Aorta (tissue), 5 donors: ENCODE data around the gene FCRLB. TPM values are rescaled to one million over a fixed set of nuclear protein-coding genes. Genes with fewer than 3 reads are reported as not detected.
"Not testable (repeated sequence)": the region's sequence is repeated elsewhere in the genome, so short reads cannot be mapped to it uniquely, and the experiment has no call there.

Source experiments
- ATAC-seq: fragments of 200-7000 bp; cut with Tn5 transposase; one replicate; pipeline ENCODE4 v1.9.1; 2022; ENCODE audit warnings: moderate library complexity; ENCODE audit not compliant: low FRiP score
- DNase-seq, 2 donors: peaks; one replicate each; pipeline ENCODE4 v3.0.0-alpha.2; 2020
- H3K27ac ChIP-seq, 2 donors: one replicate each; pipeline ENCODE4 v1.5.1; 2013; ENCODE audit warnings: low read length in 2 of 2, mild to moderate bottlenecking in 2 of 2, moderate library complexity in 2 of 2, control low read depth in 1 of 2, inconsistent platforms in 1 of 2, low read depth in 1 of 2
- H3K27me3 ChIP-seq, 2 donors: one replicate each; pipeline ENCODE4 v1.6.1; 2013; ENCODE audit warnings: control low read depth in 1 of 2, low read length in 1 of 2, mild to moderate bottlenecking in 1 of 2, moderate library complexity in 1 of 2; ENCODE audit not compliant: insufficient read depth in 2 of 2, control insufficient read depth in 1 of 2
- H3K36me3 ChIP-seq, 2 donors: one replicate each; pipeline ENCODE4 v1.6.1; 2013; ENCODE audit warnings: control low read depth in 1 of 2, low read length in 1 of 2, mild to moderate bottlenecking in 1 of 2; ENCODE audit not compliant: insufficient read depth in 2 of 2, control insufficient read depth in 1 of 2
- H3K4me1 ChIP-seq, 2 donors: one replicate each; pipeline ENCODE4 v1.6.1; 2013; ENCODE audit warnings: low read length in 2 of 2, control low read depth in 1 of 2, mild to moderate bottlenecking in 1 of 2, moderate library complexity in 1 of 2; ENCODE audit not compliant: insufficient read depth in 2 of 2, control insufficient read depth in 1 of 2
- H3K4me3 ChIP-seq, 2 donors: one replicate each; pipeline ENCODE4 v1.5.1; 2013; ENCODE audit warnings: low read length in 2 of 2, control low read depth in 1 of 2, mild to moderate bottlenecking in 1 of 2
- H3K9me3 ChIP-seq: one replicate; pipeline ENCODE4 v1.6.1; 2013; ENCODE audit warnings: mild to moderate bottlenecking, low read length; ENCODE audit not compliant: control insufficient read depth
- WGBS, 2 donors: extraction: QIAGEN DNeasy Blood & Tissue Kit; methylation state at CpG; one replicate each; pipeline ENCODE4 v1.1.7; 2013; 5-methylcytosine and 5-hydroxymethylcytosine counted together
- intact Hi-C, 2 donors: fragments of 100-400 bp; cut with DNase I; formaldehyde crosslinking; loops; one replicate each; pipeline versions ENCODE4 v1.14.2 to v1.15.0; 2022
- polyA plus RNA-seq, 2 donors: library from polyadenylated mRNA; stranded (reverse); fragments of 200-250 nt; gene quantifications; one replicate each; pipeline ENCODE4 v1.2.3, GENCODE V29; 2013
- total RNA-seq, 2 donors: library from RNA; stranded (reverse); fragmentation: NEBNext Ultra II Directional; extraction: Animal tissue kit (Norgen Biotek cat#: 25700); gene quantifications; one replicate each; pipeline ENCODE4 v1.2.1, GENCODE V29; 2021
- donor health status: healthy with polysubstance abuse.
- donor health status: Bipolar disorder and iron deficiency.
- donor health status: DM: no; HTN: no; CAD: no.
- donor health status: DM: no; HTN: no; CAD: no.
- donor health status: DM: yes; HTN: yes; CAD: no.

FCRLB gene
- total and polyA plus RNA-seq, 4 donors = 0.36 to 2.0 (median 0.57) TPM

DNA sequence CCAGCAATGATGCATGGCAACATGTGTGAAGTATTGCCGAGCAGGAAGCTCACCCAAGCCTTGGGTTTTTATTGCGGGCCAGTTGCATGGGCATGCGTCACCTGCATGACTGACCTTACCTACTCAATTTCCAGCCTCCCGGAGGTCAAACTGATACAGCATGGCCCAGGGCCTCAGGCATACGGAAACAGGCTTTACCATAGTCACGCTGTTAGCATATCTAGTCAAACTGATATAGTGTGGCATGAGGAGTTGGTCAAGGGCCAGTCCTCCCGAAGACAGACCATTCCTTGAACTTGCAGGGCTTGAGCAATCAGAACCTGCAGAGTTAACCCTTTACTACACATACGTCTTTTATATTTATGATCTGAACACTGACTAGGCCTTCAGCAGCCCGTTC is 21.9 kb downstream of the FCRLB start:
- no peak overlapping the region for H3K4me3 ChIP-seq
- intact Hi-C loops = loop anchor here (5.0 to 10.0 kb wide), 4 partner anchors 96 to 348 kb away; no protein-coding TSS in a partner anchor
- DNase-seq (no peak), ATAC-seq (no peak)
- no peaks in the 10 kb centered on the region for H3K4me1 ChIP-seq
- H3K36me3 ChIP-seq = no peaks in the 10 kb centered on the region
- H3K9me3 ChIP-seq = no peaks in the 10 kb centered on the region
- H3K27ac ChIP-seq = no peak overlapping the region
- 75 to 82% methylated on average over 9 of the region's 9 CpGs for WGBS, 2 donors
- no peaks in the 10 kb centered on the region for H3K27me3 ChIP-seq

DNA sequence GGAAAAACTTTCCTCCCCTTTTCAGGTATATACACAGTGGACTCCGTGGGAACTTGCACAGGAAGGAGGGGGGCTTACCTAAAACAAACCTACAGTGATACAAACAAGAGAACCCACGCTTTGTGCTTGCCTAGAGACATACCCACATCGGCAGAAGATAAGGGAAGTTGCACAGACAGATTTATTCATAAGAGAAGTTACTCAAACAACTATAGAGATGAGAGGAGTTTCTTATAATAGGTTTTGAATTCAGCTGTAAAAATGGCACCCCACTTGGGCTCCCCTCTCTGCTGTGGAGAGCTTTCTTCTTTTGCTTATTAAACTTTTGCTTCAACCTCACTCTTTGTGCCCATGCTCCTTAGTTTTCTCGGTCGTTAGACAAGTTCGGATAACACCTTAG is 26.5 kb downstream of the FCRLB start:
- no peaks in the 10 kb centered on the region for H3K36me3 ChIP-seq
- intact Hi-C loops = loop anchor here (10.0 kb wide), 2 partner anchors 263 to 353 kb away; no protein-coding TSS in a partner anchor

DNA sequence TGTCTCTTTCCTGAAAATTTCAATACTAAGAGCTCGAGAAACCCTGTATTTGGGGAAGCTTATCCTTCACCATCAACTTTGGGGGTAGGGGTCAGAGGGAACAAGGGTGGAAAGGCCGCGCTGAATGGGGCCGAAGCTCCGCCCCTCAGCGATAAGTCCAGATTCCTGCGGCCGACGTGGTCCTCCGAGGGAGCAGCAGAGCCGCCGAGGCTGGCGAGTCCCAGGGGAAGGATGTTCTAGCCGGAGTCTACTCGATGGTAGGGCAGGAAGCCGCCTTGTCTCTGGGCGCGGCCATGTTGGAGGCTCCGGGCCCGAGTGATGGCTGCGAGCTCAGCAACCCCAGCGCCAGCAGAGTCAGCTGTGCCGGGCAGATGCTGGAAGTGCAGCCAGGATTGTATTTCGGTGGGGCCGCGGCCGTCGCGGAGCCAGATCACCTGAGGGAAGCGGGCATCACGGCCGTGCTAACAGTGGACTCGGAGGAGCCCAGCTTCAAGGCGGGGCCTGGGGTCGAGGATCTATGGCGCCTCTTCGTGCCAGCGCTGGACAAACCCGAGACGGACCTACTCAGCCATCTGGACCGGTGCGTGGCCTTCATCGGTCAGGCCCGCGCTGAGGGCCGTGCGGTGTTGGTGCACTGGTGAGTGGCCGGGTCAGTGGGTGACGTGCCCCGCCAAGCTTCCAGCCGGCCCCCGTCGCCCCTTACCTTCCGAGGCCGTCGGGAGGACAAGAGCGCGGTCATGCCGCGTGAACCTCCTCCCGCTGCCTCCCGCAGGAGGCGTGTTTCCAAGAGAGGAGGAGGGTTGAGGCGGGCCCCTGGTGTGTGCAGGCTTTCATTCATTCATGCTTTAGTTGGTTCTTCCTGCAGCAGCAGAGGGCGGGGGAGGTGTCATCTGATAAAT is 28.4 kb downstream of the FCRLB start, which contains the start of gene DUSP12:
TSS of gene DUSP12 (plus strand) at position 278 of the 899 bp plus-strand sequence. CDS start at position 294, 16 bp downstream.
- DNase-seq = peak; percentile 97 to 98
- intact Hi-C loops = loop anchor here (10.0 kb wide), 2 partner anchors 265 to 355 kb away; no protein-coding TSS in a partner anchor
- Histone ChIP-seq H3K36me3 (no peaks in the 10 kb centered on the region), H3K9me3 (no peaks in the 10 kb centered on the region), H3K4me1 (peaks cover 0 to 6% of the 10 kb centered on the region in 2 donors), H3K4me3 (peak within 1 kb of the TSS; percentile 24 to 59), H3K27me3 (no peaks in the 10 kb centered on the region), H3K27ac (peak within 1 kb of the TSS in 1 of 2 donors; percentile 53)
- peak; percentile 100 for ATAC-seq
- WGBS, 2 donors = 0% methylated on average over 65 of the region's 65 CpGs

More for the DNA sequence above, 26.5 kb downstream of the FCRLB start:
- no peak overlapping the region for H3K4me3 ChIP-seq
- peaks cover 0 to 6% of the 10 kb centered on the region in 2 donors for H3K4me1 ChIP-seq
- H3K9me3 ChIP-seq = no peaks in the 10 kb centered on the region
- DNase-seq (no peak), ATAC-seq (no peak)
- 68 to 70% methylated on average over 6 of the region's 6 CpGs for WGBS, 2 donors
- no peak overlapping the region for H3K27ac ChIP-seq
- no peaks in the 10 kb centered on the region for H3K27me3 ChIP-seq

DNA sequence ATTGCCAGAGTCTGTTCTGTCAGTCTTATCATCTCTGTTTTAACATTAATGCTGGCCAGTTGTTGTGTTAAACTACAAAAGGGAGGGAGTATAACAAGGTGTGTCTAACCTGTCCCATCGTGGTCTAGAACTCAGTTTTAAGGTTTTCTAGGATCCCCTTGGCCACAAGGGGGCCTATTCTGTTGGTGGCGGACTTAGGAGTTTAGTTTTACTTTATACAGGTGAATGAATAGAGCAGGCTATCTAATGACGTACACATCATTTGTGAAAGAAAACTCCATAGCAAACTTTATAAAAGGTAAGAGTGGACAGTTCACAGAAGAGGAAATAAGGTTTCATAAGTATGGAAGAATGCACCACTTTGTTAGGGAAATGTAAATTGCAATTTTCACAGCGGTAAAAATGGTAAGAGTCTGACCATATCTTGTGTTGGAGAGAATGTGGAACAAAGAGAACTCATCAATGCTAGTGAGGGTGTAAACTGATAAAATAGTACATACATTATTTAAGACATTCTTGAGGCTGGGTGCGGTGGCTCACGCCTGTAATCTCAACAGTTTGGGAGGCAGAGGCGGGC is 42.3 kb downstream of the FCRLB start:
- Histone ChIP-seq H3K27me3 (no peaks in the 10 kb centered on the region), H3K27ac (no peak overlapping the region), H3K36me3 (no peaks in the 10 kb centered on the region), H3K4me1 (no peaks in the 10 kb centered on the region), H3K4me3 (no peak overlapping the region), H3K9me3 (no peaks in the 10 kb centered on the region)
- DNase-seq (no peak), ATAC-seq (no peak)
- intact Hi-C loops = no loop called here
- WGBS, 2 donors = 70 to 78% methylated on average over 7 of the region's 7 CpGs

DNA sequence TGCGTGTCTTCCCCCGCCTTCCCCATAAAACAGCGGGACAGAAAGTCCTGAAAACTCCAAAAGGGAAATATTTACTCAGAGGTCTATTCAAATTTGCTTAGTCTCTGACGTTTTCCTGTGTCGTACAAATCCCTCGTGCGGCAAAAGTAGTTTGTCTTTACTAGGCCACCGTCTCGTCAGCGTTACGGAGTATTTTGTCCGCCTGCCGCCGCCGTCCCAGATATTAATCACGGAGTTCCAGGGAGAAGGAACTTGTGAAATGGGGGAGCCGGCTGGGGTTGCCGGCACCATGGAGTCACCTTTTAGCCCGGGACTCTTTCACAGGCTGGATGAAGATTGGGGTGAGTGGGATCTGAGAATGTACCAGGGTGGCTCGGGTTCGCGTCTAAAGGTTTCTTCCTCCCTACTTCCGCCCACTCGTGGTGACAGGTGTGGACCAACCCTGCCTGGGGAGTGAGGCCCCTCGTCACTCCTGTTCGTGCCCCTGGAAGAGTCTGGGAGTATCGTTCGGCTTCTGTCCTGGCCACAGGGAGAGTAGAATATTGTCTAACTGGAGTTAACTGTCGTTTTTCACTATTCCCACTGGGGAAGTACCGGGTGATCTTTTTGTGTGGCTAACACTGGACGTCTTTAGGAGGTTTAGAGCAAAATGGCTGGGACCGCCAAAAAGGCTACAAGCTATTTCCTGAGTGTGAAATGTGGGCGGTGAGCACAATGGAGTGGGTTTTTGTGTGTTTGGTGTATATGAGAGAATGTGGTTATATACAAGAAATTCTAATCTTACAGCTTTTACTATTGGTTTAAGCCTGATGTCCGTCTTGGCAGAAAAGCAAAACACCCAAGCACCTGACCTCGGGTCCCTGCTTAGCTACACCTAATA is 45.0 kb downstream of the FCRLB start, which contains the start of gene ATF6:
TSS of gene ATF6 (plus strand) at position 219 of the 880 bp plus-strand sequence. CDS start at position 260, 41 bp downstream.
- 0 to 1% methylated on average over 35 of the region's 35 CpGs for WGBS, 2 donors
- intact Hi-C loops = no loop called here
- Histone ChIP-seq H3K27ac (peak within 1 kb of the TSS; percentile 73 to 89), H3K4me3 (peak within 1 kb of the TSS; percentile 79 to 98), H3K27me3 (no peaks in the 10 kb centered on the region), H3K4me1 (no peaks in the 10 kb centered on the region), H3K36me3 (no peaks in the 10 kb centered on the region), H3K9me3 (no peaks in the 10 kb centered on the region)
- DNase-seq (peak; percentile 93 to 96), ATAC-seq (peak; percentile 97)

DNA sequence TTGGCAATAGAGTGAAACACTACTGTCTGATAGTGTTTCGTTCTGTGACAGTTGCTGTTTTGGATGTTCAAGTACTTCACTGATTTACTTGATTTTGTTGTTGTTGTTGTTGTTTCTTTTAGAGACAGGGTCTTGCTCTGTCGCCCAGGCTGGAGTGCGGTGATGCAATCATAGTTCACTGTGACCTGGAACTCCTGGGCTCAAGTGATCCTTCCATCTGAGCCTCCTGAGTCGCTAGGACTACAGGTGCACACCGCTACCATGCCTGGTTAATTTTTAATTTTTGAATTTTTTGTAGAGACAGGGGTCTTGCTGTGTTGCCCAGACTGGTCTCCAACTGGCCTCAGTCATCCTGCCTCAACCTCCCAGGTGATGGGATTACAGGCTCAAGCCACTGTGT is 47.1 kb downstream of the FCRLB start:
- H3K27me3 ChIP-seq = no peaks in the 10 kb centered on the region
- H3K27ac ChIP-seq = no peak overlapping the region
- ATAC-seq (no peak), DNase-seq (no peak)
- intact Hi-C loops = no loop called here
- no peaks in the 10 kb centered on the region for H3K4me1 ChIP-seq
- no peak overlapping the region for H3K4me3 ChIP-seq
- 92 to 98% methylated on average over 5 of the region's 5 CpGs for WGBS, 2 donors
- H3K36me3 ChIP-seq = no peaks in the 10 kb centered on the region
- no peaks in the 10 kb centered on the region for H3K9me3 ChIP-seq

DNA sequence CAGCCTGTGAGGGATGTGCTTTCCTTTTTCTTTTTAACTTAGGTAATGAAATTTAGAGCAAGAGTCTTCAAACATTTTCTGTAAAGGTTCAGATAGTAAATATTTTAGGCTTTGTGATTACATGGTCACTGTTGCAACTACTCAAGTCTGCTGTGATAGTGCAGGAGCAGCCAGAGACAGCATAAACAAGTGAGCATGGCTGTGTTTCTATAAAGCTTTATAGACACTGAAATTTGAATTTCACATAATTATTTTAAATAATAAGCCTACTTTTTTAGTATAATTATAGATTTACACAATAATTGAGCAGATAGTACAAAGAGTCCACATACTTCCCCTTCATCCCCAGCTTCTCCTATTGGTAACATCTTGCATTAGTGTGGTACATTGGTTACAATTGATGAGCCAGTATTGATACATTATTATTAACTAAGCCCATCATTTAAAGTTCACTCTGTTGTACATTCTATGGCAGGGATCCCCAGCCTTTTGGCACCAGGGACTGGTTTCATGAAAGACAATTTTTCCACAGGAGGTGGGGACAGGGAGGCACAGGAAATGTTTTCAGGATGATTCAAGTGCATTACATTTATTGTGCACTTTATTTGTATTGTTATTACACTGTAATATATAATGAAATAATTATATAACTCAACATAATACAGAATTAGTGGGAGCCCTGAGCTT is 47.8 kb downstream of the FCRLB start:
- DNase-seq = no peak
- no peaks in the 10 kb centered on the region for H3K9me3 ChIP-seq
- no peaks in the 10 kb centered on the region for H3K36me3 ChIP-seq
- no peaks in the 10 kb centered on the region for H3K27me3 ChIP-seq
- no peak for ATAC-seq
- no peak overlapping the region for H3K4me3 ChIP-seq
- no peak overlapping the region for H3K27ac ChIP-seq
- intact Hi-C loops = no loop called here
- no peaks in the 10 kb centered on the region for H3K4me1 ChIP-seq

DNA sequence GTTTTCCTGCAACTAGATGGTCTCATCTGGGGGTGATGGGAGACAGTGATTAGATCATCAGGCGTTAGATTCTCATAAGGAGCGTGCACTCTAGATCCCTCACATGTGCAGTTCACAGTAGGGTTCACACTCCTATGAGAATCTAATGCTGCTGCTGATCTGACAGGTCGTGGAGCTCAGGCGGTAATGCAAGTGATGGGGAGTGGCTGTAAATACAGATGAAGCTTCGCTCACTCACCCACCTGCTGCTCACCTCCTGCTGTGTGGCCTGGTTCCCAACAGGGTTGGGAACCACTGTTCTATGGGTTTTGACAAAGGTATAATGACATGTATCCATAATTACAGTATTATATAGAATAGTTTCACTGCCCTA is 48.3 kb downstream of the FCRLB start:
- H3K27ac ChIP-seq, H3K4me1 ChIP-seq, intact Hi-C loops, H3K27me3 ChIP-seq, H3K4me3 ChIP-seq, ATAC-seq, H3K36me3 ChIP-seq, DNase-seq, H3K9me3 ChIP-seq: not testable (repeated sequence)
- 88 to 91% methylated on average over 5 of the region's 5 CpGs for WGBS, 2 donors
